ENCODE data around the gene CBARP.

Gene CBARP

DNA sequence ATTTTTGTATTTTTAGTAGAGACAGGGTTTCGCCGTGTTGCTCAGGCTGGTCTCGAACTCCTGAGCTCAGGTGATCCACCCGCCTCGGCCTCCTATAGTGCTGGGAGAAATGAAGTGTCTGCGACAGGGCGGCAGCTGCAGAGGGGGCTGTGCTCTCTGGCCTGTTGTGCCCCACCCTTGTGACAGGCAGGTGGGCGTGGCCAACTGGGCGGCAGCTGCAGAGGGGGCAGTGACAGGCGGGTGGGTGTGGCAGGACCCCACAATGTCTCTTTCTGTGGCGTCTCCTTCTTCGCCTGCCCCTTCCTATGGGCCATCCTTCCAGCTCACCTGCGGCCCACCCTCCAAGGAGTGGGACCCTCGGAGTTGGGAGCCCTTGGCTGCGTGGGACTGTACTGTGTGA lies 20.4 kb downstream of the CBARP start:
- TF ChIP-seq TAF1 (IDR thresholded peaks at IDR 0.05; ENCODE audit: borderline replicate concordance, insufficient read depth, low read length) (no peak), POLR2AphosphoS5 (IDR thresholded peaks at IDR 0.05; ENCODE audit: low read depth, low read length) (no peak), SIN3A (IDR thresholded peaks at IDR 0.05; ENCODE audit: borderline replicate concordance, insufficient read depth, low read length) (no peak), FOXP2 (optimal IDR thresholded peaks at IDR 0.05; ENCODE audit: borderline replicate concordance, extremely low read depth, extremely low read length, insufficient read depth) (no peak)
- TF ChIP-seq, protein P1, sequence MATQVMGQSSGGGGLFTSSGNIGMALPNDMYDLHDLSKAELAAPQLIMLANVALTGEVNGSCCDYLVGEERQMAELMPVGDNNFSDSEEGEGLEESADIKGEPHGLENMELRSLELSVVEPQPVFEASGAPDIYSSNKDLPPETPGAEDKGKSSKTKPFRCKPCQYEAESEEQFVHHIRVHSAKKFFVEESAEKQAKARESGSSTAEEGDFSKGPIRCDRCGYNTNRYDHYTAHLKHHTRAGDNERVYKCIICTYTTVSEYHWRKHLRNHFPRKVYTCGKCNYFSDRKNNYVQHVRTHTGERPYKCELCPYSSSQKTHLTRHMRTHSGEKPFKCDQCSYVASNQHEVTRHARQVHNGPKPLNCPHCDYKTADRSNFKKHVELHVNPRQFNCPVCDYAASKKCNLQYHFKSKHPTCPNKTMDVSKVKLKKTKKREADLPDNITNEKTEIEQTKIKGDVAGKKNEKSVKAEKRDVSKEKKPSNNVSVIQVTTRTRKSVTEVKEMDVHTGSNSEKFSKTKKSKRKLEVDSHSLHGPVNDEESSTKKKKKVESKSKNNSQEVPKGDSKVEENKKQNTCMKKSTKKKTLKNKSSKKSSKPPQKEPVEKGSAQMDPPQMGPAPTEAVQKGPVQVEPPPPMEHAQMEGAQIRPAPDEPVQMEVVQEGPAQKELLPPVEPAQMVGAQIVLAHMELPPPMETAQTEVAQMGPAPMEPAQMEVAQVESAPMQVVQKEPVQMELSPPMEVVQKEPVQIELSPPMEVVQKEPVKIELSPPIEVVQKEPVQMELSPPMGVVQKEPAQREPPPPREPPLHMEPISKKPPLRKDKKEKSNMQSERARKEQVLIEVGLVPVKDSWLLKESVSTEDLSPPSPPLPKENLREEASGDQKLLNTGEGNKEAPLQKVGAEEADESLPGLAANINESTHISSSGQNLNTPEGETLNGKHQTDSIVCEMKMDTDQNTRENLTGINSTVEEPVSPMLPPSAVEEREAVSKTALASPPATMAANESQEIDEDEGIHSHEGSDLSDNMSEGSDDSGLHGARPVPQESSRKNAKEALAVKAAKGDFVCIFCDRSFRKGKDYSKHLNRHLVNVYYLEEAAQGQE (IDR thresholded peaks at IDR 0.05; ENCODE audit: insufficient read depth in 1 of 2, low read depth in 2 of 2, low read length in 2 of 2), result no peak

DNA sequence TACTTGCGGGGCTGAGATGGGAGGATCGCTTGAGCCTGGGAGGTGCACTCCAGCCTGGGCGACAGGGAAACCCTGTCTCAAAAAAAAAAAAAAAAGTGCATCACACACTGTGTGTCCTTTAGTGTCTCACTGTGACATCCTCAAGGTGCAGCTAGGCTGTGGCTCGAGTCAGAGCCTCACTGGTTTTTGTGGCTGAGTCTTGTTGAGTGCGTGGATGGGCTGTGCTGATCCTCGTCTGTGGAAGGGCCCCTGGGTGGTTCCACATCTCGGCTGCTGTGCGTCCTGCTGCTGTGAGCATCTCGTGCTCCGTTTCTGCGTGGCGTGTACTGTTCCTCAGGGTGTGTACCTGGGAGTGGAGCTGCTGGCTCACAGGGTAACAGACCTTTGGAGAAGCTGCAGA lies 21.0 kb downstream of the CBARP start:
- TF ChIP-seq SIN3A (IDR thresholded peaks at IDR 0.05; ENCODE audit: borderline replicate concordance, insufficient read depth, low read length) (no peak), TAF1 (IDR thresholded peaks at IDR 0.05; ENCODE audit: borderline replicate concordance, insufficient read depth, low read length) (no peak), POLR2AphosphoS5 (IDR thresholded peaks at IDR 0.05; ENCODE audit: low read depth, low read length) (no peak), FOXP2 (optimal IDR thresholded peaks at IDR 0.05; ENCODE audit: borderline replicate concordance, extremely low read depth, extremely low read length, insufficient read depth) (no peak)
- TF ChIP-seq, protein P1 (IDR thresholded peaks at IDR 0.05; ENCODE audit: insufficient read depth in 1 of 2, low read depth in 2 of 2, low read length in 2 of 2), result no peak

DNA sequence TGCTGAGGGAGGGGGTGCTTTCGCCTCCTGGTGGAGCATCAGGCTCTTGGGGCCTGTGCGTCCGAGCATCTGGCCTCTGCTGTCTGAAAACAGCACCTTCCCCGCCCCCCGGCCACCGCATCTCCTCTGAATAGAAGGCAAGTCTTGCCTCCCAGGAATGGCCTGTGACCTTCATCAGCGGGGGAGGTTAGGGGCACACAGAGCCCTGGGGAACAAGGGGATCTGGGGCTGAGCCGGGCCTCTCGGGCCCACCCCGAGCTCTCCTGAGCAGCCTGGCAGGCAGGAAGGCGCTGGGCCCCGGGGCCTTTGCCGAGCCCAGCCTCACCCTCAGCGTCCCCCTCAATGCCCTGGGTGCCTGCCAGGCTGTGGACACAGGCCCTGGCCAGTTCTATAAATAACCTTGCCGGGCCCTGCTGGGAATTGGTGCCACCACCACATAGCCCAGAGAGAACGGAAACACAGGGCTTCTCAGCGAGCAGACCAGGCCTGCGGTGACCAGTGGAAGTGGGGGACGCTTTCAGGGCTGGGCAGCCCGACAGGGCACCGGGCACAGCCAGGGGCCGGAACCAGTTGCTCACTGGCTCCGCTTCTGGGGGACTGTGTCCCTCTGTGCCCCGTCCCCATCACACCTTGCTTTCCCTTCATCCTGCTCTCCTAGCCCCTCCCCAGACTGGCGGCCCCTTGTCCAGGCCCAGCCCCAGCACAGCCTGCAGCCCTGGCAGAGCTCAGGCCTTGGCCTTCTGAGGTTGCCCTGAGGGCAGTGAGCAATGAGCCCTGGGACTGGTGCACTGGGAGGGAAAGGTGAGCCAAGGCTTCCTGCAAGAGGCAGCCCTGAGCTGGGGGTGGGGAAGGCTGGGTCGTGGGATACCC lies 22.7 kb downstream of the CBARP start:
- TF ChIP-seq POLR2AphosphoS5 (IDR thresholded peaks at IDR 0.05; ENCODE audit: low read depth, low read length) (no peak), SIN3A (IDR thresholded peaks at IDR 0.05; ENCODE audit: borderline replicate concordance, insufficient read depth, low read length) (no peak), TAF1 (IDR thresholded peaks at IDR 0.05; ENCODE audit: borderline replicate concordance, insufficient read depth, low read length) (no peak), FOXP2 (optimal IDR thresholded peaks at IDR 0.05; ENCODE audit: borderline replicate concordance, extremely low read depth, extremely low read length, insufficient read depth) (no peak)
- TF ChIP-seq, protein P1 (IDR thresholded peaks at IDR 0.05; ENCODE audit: insufficient read depth in 1 of 2, low read depth in 2 of 2, low read length in 2 of 2), result no peak

DNA sequence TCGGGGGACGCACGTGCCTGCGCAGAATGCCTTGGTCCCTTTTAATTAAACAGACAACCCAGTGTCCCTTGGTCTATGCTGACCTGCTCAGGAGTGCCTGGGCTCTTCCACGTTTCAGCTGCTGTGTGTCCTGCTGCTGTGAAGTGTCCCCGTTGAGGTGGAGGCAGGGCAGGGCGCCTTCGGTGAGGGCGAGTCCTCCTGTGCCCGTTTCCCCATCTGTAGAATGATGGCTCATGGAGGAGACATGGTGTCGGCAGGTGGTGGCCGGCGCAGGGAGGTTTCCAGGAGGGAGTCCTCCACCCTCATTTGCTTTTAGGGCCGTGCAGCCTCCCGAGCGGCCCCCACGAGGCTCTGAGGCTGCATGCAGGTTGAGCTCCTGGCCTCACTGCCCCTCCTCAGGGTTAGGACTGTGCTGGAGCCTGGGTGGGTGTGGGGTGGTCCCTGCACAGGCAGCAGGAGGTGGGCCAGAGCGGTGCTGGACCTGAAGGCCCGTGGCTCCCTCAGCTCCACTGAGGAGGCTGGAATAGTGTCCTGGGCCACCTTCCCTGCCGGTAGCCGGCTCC lies 23.4 kb downstream of the CBARP start:
- TF ChIP-seq SIN3A (IDR thresholded peaks at IDR 0.05; ENCODE audit: borderline replicate concordance, insufficient read depth, low read length), result no peak
- TF ChIP-seq, protein P1 (IDR thresholded peaks at IDR 0.05; ENCODE audit: insufficient read depth in 1 of 2, low read depth in 2 of 2, low read length in 2 of 2), result no peak
- TF ChIP-seq FOXP2 (optimal IDR thresholded peaks at IDR 0.05; ENCODE audit: borderline replicate concordance, extremely low read depth, extremely low read length, insufficient read depth), result no peak
- TF ChIP-seq POLR2AphosphoS5 (IDR thresholded peaks at IDR 0.05; ENCODE audit: low read depth, low read length), result no peak
- no peak for TF ChIP-seq TAF1 (IDR thresholded peaks at IDR 0.05; ENCODE audit: borderline replicate concordance, insufficient read depth, low read length)

Measured in PFSK-1 (cell line).